Measurements from ENCODE around the gene CEP104.

DNA sequence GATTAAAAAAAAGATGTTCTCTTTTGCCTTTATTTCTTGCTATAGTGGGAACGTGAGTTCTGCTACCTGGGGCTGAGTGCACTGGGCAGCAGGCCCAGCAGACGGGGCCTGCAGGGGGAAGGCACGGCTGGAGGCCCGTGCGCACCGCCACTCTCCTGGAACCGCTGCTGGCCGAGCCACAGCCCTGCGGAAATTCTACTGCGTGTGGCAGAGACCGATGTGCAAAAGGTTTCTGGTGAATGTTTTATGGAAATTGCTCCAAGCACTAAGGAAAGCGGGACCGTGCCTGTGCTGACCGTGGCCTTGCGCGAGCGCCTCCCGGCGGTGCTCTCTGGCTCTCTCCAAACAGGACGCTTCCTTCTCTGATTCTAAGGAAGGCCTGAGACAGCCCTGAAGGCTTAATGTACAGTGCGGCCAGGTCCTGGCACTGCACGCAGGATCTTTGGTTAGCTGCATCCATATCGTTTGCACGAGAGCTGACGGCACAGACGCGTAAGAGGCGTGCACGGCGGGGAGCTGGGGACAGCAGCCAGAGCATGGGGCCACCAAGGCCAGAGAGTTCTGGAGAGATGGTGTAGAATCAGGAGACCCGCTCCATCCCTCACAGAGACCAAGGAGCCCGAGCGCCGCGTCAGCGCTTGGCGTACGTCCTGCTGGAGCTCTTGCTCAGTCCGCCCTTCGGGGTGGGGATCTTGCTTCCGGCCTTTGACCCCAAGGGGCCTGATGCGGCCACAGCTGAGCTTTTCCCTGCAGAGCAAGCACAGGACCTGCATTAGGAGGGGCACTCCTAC is 42.0 kb downstream of the CEP104 start:
- TF ChIP-seq, protein P1, sequence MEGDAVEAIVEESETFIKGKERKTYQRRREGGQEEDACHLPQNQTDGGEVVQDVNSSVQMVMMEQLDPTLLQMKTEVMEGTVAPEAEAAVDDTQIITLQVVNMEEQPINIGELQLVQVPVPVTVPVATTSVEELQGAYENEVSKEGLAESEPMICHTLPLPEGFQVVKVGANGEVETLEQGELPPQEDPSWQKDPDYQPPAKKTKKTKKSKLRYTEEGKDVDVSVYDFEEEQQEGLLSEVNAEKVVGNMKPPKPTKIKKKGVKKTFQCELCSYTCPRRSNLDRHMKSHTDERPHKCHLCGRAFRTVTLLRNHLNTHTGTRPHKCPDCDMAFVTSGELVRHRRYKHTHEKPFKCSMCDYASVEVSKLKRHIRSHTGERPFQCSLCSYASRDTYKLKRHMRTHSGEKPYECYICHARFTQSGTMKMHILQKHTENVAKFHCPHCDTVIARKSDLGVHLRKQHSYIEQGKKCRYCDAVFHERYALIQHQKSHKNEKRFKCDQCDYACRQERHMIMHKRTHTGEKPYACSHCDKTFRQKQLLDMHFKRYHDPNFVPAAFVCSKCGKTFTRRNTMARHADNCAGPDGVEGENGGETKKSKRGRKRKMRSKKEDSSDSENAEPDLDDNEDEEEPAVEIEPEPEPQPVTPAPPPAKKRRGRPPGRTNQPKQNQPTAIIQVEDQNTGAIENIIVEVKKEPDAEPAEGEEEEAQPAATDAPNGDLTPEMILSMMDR (IDR thresholded peaks at IDR 0.05) = no peak
- no peak for TF ChIP-seq EZH2 (IDR thresholded peaks at IDR 0.05; ENCODE audit: borderline replicate concordance, insufficient read depth, low read depth, low read length, poor library complexity, severe bottlenecking)
